ENCODE results near the gene CASR.
A peak's percentile ranks its signal among the peaks of the same experiment; 100 is the strongest.

CASR gene

GRCh38 chr3:122213650-122214049 is 30.2 kb downstream of the CASR start:
- DNase-seq = no peak
- intact Hi-C loops (cut with DNase I) = no loop called here

- no peak for DNase-seq
- intact Hi-C loops (cut with DNase I) = no loop called here
Measured at GRCh38 chr3:122214711-122215110, 31.2 kb downstream of the CASR start.

- no peak for DNase-seq
- intact Hi-C loops (cut with DNase I) = no loop called here
Measured at GRCh38 chr3:122215592-122216298, 32.3 kb downstream of the CASR start.

GRCh38 chr3:122217901-122218300 is 34.4 kb downstream of the CASR start:
- no peak for DNase-seq
- intact Hi-C loops (cut with DNase I) = no loop called here

GRCh38 chr3:122219242-122219872 is 35.9 kb downstream of the CASR start:
- DNase-seq = no peak
- intact Hi-C loops (cut with DNase I) = no loop called here

- no peak for DNase-seq
- intact Hi-C loops (cut with DNase I) = no loop called here
Measured at GRCh38 chr3:122227036-122227781, 43.7 kb downstream of the CASR start.

- intact Hi-C loops (cut with DNase I) = no loop called here
Measured at GRCh38 chr3:122230174-122230573, 46.7 kb downstream of the CASR start.

GRCh38 chr3:122231465-122232157 is 48.1 kb downstream of the CASR start:
- DNase-seq = no peak
- intact Hi-C loops (cut with DNase I) = no loop called here

More at GRCh38 chr3:122230174-122230573, 46.7 kb downstream of the CASR start:
- DNase-seq = no peak

GRCh38 chr3:122232485-122232884 is 49.0 kb downstream of the CASR start:
- intact Hi-C loops (cut with DNase I) = no loop called here
- DNase-seq = no peak

GRCh38 chr3:122233101-122233952 is 49.9 kb downstream of the CASR start:
- DNase-seq = peak in 18 of 42 donors; percentile 7 to 51 (median 26)
- intact Hi-C loops (cut with DNase I) = no loop called here

GRCh38 chr3:122234117-122234516 is 50.6 kb downstream of the CASR start:
- intact Hi-C loops (cut with DNase I) = no loop called here
- no peak for DNase-seq

- no peak for DNase-seq
- intact Hi-C loops (cut with DNase I) = no loop called here
Measured at GRCh38 chr3:122235147-122235546, 51.7 kb downstream of the CASR start.

GRCh38 chr3:122239112-122239511 is 55.6 kb downstream of the CASR start:
- no peak for DNase-seq
- intact Hi-C loops (cut with DNase I) = no loop called here

- no peak for DNase-seq
- intact Hi-C loops (cut with DNase I) = no loop called here
Measured at GRCh38 chr3:122245513-122246174, 62.2 kb downstream of the CASR start.

GRCh38 chr3:122246199-122246598 is 62.7 kb downstream of the CASR start:
- intact Hi-C loops (cut with DNase I) = no loop called here

GRCh38 chr3:122247087-122247824 is 63.8 kb downstream of the CASR start:
- peak in 1 of 42 donors; percentile 14 for DNase-seq
- intact Hi-C loops (cut with DNase I) = no loop called here

More at GRCh38 chr3:122246199-122246598, 62.7 kb downstream of the CASR start:
- no peak for DNase-seq

GRCh38 chr3:122247825-122248185 is 64.3 kb downstream of the CASR start:
- peak in 1 of 42 donors; percentile 15 for DNase-seq

More at GRCh38 chr3:122247825-122248185, 64.3 kb downstream of the CASR start:
- intact Hi-C loops (cut with DNase I) = no loop called here
